ENCODE results near the gene SCD.
A peak's percentile ranks its signal among the peaks of the same experiment; 100 is the strongest.
"Not testable (repeated sequence)": the region's sequence is repeated elsewhere in the genome, so short reads cannot be mapped to it uniquely, and the experiment has no call there.

The SCD gene

GRCh38 chr10:100346765-100347567 is at the start of gene SCD:
Gene SCD (plus strand): TSS chr10:100347233. CDS start chr10:100347505, 272 bp downstream.
- DNase-seq, result peak; percentile 90

GRCh38 chr10:100297242-100297641 is 49.8 kb upstream of the SCD start:
- no peak for DNase-seq

- not testable (repeated sequence) for DNase-seq
Measured at GRCh38 chr10:100301123-100301522, 45.9 kb upstream of the SCD start.

- no peak for DNase-seq
Measured at GRCh38 chr10:100303724-100304319, 43.2 kb upstream of the SCD start.

- DNase-seq, result no peak
Measured at GRCh38 chr10:100304414-100304813, 42.6 kb upstream of the SCD start.

GRCh38 chr10:100306861-100307260 is 40.2 kb upstream of the SCD start:
- DNase-seq, result no peak

GRCh38 chr10:100307684-100308083 is 39.3 kb upstream of the SCD start:
- no peak for DNase-seq

- DNase-seq, result no peak
Measured at GRCh38 chr10:100311298-100311697, 35.7 kb upstream of the SCD start.

GRCh38 chr10:100315615-100316014 is 31.4 kb upstream of the SCD start:
- no peak for DNase-seq

GRCh38 chr10:100318207-100318606 is 28.8 kb upstream of the SCD start:
- DNase-seq, result no peak

- DNase-seq, result no peak
Measured at GRCh38 chr10:100319707-100320402, 27.2 kb upstream of the SCD start.

- no peak for DNase-seq
Measured at GRCh38 chr10:100325158-100325557, 21.9 kb upstream of the SCD start.

GRCh38 chr10:100327007-100327717 is 19.9 kb upstream of the SCD start:
- no peak for DNase-seq

- DNase-seq, result no peak
Measured at GRCh38 chr10:100327718-100328009, 19.4 kb upstream of the SCD start.

- no peak for DNase-seq
Measured at GRCh38 chr10:100328198-100328597, 18.8 kb upstream of the SCD start.

GRCh38 chr10:100330079-100330478 is 17.0 kb upstream of the SCD start, which contains the start of gene PKD2L1:
Gene PKD2L1 (minus strand): TSS chr10:100330228. CDS start chr10:100330103, 125 bp downstream.
- DNase-seq, result no peak

- no peak for DNase-seq
Measured at GRCh38 chr10:100333106-100333505, 13.9 kb upstream of the SCD start.

- no peak for DNase-seq
Measured at GRCh38 chr10:100333661-100334440, 13.2 kb upstream of the SCD start.

GRCh38 chr10:100334762-100335161 is 12.3 kb upstream of the SCD start:
- no peak for DNase-seq

GRCh38 chr10:100338434-100339036 is 8.5 kb upstream of the SCD start:
- DNase-seq, result peak; percentile 59

- no peak for DNase-seq
Measured at GRCh38 chr10:100339236-100339635, 7.8 kb upstream of the SCD start.

All from left hindlimb (tissue), 1 donor.